T1000 (cell line): ENCODE results near the gene RAVER2.
A peak's percentile ranks its signal among the peaks of the same experiment; 100 is the strongest.
"Not testable (repeated sequence)": the region's sequence is repeated elsewhere in the genome, so short reads cannot be mapped to it uniquely, and the experiment has no call there.

Experiments used
- DNase-seq: peaks from one replicate; lab custom pipeline; 2025; ENCODE audit warnings: mixed read lengths; lab: John Stamatoyannopoulos, UW

RAVER2 gene

DNA sequence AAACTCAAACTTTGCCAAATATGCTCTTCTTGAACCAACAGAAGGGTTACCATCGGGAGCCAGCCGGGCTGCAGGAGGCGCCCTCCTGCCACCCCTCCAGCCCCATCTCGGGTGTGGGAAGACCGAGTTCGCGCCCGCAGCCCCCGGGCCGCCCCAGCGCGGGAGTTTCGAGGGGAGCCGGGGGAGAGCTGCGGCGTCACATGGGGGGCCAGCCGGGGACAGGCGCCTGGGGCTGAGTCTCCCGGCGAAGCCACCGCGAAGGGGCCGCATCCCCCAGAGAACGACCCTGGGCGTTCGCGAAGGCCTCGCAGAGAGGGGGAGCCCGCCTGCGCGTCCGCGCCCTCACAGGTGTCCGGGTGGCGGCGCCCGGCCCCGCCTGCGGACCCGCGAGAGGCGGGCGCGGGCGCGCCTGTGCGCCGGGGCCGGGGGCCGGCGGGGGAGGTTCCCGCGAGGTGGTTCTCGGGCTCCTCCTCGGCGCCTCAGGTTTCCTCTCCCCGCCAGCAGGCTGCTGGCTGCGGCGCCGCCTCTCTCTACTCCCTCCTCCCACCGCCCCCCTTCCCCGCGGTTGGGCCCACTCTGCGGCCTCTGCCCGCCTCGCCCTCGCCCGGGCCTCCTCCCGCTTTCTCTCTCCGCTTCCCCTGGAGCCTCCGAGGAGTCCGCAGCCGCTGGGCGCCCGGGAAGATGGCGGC, at the start of gene RAVER2:
TSS of gene RAVER2 (plus strand) at position 584 of the 689 bp plus-strand sequence. CDS start at position 682, 98 bp downstream.
- DNase-seq = peak; percentile 70

DNA sequence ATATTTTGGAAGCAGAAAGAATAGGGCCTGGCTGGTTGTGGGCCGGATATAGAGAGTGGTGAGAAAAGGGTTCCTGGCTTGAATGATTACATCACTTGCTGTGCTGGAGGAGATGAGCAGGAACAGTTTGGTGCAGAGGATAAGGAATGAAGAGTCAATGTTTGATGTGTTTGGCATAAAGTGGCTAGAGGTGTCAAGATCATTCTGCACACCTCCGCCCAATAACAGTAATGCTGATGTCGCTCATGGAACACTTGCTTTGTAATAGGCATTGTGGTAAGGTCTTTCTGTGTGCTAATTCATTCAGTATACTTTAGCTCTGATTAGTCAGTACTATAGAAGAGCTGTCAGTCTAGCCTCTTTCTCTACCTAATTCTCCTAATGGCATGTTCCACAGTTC, 48.0 kb upstream of the RAVER2 start:
- no peak for DNase-seq

DNA sequence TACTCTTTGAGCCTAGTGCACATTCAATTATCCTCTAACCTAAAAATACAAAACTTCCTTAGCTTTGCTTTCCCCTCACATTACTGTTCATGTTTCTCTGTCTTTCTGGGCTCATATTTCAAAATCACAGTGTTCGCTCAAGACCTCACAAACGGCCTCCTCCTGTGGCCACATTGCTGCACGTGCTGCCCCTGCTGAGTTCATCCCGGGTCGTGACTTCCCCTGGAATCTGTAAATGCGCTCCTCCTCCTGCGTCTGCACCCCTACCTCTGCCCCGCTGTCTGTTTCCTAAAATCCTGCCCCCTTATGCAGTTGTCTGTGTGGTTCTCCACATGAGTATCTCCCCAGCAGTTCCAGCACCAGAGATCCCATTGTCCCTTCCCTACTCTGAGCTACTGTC, 45.5 kb upstream of the RAVER2 start:
- DNase-seq = no peak

DNA sequence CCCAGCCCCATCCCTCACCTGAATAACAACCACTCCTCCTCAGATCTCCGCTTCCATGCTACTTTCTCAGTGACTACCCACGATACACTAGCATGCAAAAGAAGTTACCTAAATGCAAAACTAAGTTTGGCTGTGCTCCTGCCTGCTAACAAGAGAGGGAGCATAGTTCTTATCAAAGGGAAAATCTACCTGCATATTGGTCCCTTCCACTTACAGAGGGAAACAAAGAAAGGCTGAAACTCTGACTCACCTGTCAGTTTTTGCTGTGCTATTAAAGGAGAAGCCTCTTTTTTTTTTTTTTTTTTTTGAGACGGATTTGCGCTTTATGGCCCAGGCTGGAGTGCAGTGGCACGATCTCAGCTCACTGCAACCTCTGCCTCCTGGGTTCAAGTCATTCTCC, 43.8 kb upstream of the RAVER2 start:
- DNase-seq = no peak

DNA sequence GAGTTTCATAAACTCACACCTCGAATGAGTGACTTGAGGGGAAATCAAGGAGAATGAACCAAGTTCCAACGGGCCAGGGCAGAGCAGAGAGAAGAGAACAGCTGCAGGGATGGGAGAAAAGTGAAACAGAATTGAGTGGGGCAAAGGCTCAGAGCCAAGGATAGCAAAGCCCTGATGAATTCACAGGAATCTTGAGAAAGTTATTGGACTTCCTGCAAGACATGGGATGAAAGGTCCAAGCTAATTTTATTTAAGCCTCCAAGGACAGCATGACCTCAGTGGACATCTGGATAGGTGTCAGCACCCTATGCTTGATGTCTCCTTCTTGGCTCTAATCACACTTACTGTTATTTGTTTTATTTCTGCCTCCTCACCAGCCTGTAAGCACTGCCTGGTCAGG, 43.0 kb upstream of the RAVER2 start:
- DNase-seq = no peak

- DNase-seq = not testable (repeated sequence)
Measured at GRCh38 chr1:64702670-64703069, 42.2 kb upstream of the RAVER2 start.

DNA sequence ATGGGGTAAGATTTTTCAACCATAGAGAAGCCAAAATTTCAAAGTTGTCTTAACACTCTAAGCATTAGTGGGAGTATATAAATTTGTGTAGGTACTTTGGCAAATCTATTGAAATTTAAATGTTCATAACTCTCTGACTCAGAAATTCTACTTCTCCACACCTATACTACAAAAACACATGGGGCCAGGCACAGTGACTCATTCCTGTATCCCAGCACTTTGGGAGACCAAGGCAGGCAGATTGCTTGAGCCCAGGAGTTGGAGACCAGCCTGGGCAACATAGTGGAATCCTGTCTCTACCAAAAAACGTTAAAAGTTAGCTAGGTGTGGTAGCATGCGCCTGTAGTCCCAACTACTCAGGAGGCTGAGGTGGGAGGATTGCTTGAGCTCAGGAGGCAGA, 41.3 kb upstream of the RAVER2 start:
- DNase-seq = no peak

- DNase-seq = no peak
Measured at GRCh38 chr1:64705591-64705990, 39.3 kb upstream of the RAVER2 start.

GRCh38 chr1:64711266-64711665, 33.6 kb upstream of the RAVER2 start:
- DNase-seq = no peak

DNA sequence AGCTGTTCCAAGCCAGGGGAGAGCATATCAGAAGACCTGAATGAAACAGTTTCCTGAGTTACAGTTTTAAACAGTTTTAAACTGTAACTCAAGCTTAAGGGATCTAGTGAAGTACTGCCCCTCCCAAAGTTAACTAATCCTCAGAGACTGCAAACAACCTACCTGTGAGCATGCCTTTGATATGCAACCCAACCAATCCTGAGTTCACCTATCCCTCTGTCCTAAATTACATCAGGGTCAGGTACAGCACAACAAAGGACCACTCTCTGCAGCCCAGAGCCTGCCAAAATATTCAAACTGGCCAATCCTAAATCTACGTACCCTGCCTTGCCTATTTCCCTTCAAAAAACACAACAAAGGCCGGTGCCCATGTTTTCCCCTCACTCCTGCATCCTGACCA, 32.8 kb upstream of the RAVER2 start:
- DNase-seq = no peak

GRCh38 chr1:64715186-64715585, 29.7 kb upstream of the RAVER2 start:
- DNase-seq = no peak

- DNase-seq = no peak
Measured at GRCh38 chr1:64721135-64721534, 23.7 kb upstream of the RAVER2 start.

DNA sequence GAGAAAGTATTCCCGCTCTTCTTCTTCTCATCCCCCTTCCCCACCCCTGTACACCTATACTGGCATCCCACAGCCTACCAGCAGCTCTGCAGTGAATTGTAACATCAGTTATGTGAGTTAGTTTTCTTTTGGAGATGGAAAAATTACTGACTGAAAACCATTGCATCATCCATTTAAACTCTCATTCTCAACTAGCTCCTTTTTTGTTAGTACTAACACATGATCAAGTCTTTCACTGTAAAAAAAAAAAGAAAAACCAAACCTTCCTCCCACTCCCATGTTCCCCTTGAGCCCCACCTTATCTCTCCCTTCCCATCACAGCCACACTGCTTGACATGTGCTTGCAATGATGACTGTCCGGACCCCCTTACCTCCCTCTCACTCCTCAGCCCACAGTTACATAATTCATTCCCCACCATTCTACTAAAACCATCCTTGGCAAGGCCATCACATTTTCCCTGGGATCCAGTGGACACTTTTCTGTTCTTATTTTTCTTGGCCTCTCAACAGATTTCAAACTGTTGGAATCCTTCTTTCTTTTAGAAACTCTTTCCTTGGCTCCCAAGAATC, 23.2 kb upstream of the RAVER2 start:
- no peak for DNase-seq

- no peak for DNase-seq
Measured at GRCh38 chr1:64727861-64728260, 17.0 kb upstream of the RAVER2 start.

DNA sequence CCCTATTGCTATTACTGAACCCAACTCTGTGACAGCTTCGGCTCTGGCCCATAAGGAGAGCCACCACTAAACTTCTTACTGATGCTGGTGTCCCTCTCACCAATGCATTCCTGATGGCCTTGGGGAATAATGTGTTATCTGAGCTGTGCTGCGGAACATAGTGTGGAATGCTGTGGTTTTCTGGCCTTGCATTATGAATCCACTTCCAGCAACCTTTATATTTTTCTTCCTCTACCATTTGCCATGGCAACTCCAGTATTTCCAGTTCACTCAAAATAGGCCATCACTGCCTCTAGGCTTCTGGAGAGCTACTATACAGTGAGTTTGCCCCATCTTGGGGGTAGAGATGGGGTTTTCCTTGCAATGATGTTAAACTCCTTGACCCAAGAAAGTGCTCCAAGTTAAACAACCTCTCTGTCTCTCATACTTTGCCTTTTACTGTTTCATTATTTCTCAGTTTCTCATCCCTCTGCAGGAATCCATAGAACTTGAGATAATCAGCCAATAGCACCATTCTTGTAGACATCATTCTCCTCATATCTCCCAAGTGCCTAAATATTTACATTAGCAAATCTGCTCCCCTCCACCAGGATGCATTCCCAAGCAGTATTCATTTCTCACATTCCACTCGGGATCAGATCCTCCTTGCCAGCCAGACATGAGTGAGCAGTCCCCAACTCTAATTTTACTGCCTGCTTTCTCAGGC, 11.1 kb upstream of the RAVER2 start:
- DNase-seq = no peak

- no peak for DNase-seq
Measured at GRCh38 chr1:64734287-64734652, 10.6 kb upstream of the RAVER2 start.

DNA sequence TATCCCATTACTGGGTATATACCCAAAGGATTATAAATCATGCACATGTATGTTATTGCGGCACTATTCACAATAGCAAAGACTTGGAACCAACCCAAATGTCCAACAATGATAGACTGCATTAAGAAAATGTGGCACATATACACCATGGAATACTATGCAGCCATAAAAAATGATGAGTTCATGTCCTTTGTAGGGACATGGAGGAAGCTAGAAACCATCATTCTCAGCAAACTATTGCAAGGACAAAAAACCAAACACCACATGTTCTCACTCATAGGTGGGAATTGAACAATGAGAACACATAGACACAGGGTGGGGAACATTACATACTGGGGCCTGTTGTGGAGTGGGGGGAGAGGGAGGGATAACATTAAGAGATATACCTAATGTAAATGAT, 4.2 kb upstream of the RAVER2 start:
- DNase-seq = not testable (repeated sequence)

- DNase-seq = no peak
Measured at GRCh38 chr1:64743954-64744491, 852 bp upstream of the RAVER2 start.

- no peak for DNase-seq
Measured at GRCh38 chr1:64745181-64745985, 508 bp downstream of the RAVER2 start.

- DNase-seq = no peak
Measured at GRCh38 chr1:64745986-64746940, 1.4 kb downstream of the RAVER2 start.

- no peak for DNase-seq
Measured at GRCh38 chr1:64748222-64748621, 3.3 kb downstream of the RAVER2 start.
